ENCODE measurements around the gene ITGAD. TPM values are rescaled to one million over a fixed set of nuclear protein-coding genes. Genes with fewer than 3 reads are reported as not detected.

The ITGAD gene
- total and polyA plus RNA-seq, 2 of the 13 experiments (the other 11 are each of a cell fraction or from before 2014, with no cell fraction given) = not detected

DNA sequence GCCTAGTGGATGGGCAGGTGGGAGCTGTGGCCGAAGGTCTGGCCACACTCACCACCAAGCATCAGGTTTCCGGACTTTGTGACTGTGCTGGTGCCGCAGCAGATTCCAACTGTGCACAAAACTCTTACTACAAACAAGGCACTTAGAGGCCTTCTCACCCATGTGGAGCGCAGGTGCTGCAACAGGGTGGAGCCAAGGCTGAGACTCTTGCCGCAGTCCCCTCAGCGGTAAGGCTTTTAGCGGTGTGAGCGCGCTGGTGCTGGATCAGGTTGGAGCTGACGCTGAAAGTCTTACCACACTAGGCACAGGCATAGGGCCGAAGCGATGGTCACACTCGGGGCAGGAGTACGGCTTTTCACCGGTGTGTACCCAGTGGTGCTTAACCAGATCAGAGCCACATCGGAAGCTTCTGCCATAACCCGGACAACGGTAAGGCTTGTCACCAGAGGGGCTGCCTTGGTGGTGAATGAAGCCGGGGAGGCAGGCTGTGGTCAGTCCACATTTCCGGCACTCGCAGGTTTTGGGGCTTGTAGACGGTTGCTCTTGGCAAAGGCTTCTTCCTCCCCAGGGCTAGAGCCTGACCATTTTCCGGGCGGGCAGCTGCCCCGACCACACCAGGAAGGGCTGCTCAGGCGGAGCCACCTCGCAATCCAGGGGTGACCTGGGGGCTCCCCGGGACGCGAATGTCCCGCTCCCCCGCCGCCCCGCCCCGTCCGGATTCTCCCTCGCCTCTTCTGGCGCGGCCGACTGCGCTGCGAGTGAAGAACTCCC is 65.1 kb downstream of the ITGAD start (continued):
- TF ChIP-seq, protein P1, sequence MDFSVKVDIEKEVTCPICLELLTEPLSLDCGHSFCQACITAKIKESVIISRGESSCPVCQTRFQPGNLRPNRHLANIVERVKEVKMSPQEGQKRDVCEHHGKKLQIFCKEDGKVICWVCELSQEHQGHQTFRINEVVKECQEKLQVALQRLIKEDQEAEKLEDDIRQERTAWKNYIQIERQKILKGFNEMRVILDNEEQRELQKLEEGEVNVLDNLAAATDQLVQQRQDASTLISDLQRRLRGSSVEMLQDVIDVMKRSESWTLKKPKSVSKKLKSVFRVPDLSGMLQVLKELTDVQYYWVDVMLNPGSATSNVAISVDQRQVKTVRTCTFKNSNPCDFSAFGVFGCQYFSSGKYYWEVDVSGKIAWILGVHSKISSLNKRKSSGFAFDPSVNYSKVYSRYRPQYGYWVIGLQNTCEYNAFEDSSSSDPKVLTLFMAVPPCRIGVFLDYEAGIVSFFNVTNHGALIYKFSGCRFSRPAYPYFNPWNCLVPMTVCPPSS (IDR thresholded peaks at IDR 0.05) = no peak
- TF ChIP-seq, protein P2, sequence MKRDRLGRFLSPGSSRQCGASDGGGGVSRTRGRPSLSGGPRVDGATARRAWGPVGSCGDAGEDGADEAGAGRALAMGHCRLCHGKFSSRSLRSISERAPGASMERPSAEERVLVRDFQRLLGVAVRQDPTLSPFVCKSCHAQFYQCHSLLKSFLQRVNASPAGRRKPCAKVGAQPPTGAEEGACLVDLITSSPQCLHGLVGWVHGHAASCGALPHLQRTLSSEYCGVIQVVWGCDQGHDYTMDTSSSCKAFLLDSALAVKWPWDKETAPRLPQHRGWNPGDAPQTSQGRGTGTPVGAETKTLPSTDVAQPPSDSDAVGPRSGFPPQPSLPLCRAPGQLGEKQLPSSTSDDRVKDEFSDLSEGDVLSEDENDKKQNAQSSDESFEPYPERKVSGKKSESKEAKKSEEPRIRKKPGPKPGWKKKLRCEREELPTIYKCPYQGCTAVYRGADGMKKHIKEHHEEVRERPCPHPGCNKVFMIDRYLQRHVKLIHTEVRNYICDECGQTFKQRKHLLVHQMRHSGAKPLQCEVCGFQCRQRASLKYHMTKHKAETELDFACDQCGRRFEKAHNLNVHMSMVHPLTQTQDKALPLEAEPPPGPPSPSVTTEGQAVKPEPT (CRISPR knock-in tag; IDR thresholded peaks at IDR 0.05; ENCODE audit: low read depth) = peak; percentile 79
- TF ChIP-seq ZNF75D (CRISPR knock-in tag; IDR thresholded peaks at IDR 0.05; ENCODE audit: borderline replicate concordance) (no peak), ZSCAN21 (CRISPR knock-in tag; IDR thresholded peaks at IDR 0.05; ENCODE audit: borderline replicate concordance) (peak; percentile 95), ZNF781 (CRISPR knock-in tag; IDR thresholded peaks at IDR 0.05; ENCODE audit: borderline replicate concordance, not compliant biosample characterization) (peak; percentile 77), SRSF9 (IDR thresholded peaks at IDR 0.05; ENCODE audit: borderline replicate concordance, insufficient read depth, low read depth, low read length, poor library complexity, severe bottlenecking) (no peak), CCAR2 (optimal IDR thresholded peaks at IDR 0.05; ENCODE audit: low read depth, low read length) (peak; percentile 19), SRSF4 (IDR thresholded peaks at IDR 0.05; ENCODE audit: low read depth, low read length, poor library complexity, severe bottlenecking) (no peak), ZNF44 (CRISPR knock-in tag; IDR thresholded peaks at IDR 0.05) (peak; percentile 97; the same call in 1 of the 2 replicates), TRIM24 (CRISPR knock-in tag; IDR thresholded peaks at IDR 0.05) (0 out of 2 replicates have a peak, but pooled peaks have one; percentile 60), PHF5A (CRISPR knock-in tag; IDR thresholded peaks at IDR 0.05; ENCODE audit: low read depth, unreplicated experiment) (peak; percentile 80), ETV6 (CRISPR knock-in tag; conservative IDR thresholded peaks at IDR 0.05) (0 out of 2 replicates have a peak, but pooled peaks have one; percentile 35), JDP2 (CRISPR knock-in tag; IDR thresholded peaks at IDR 0.05; ENCODE audit: borderline replicate concordance) (no peak), RCOR2 (CRISPR knock-in tag; IDR thresholded peaks at IDR 0.05) (no peak), SP1 (IDR thresholded peaks at IDR 0.05) (no peak), SP1 (CRISPR knock-in tag; IDR thresholded peaks at IDR 0.05) (peak; percentile 78), ZNF101 (CRISPR knock-in tag; IDR thresholded peaks at IDR 0.05; ENCODE audit: borderline replicate concordance, low read depth) (no peak)
- TF ChIP-seq, protein P3, sequence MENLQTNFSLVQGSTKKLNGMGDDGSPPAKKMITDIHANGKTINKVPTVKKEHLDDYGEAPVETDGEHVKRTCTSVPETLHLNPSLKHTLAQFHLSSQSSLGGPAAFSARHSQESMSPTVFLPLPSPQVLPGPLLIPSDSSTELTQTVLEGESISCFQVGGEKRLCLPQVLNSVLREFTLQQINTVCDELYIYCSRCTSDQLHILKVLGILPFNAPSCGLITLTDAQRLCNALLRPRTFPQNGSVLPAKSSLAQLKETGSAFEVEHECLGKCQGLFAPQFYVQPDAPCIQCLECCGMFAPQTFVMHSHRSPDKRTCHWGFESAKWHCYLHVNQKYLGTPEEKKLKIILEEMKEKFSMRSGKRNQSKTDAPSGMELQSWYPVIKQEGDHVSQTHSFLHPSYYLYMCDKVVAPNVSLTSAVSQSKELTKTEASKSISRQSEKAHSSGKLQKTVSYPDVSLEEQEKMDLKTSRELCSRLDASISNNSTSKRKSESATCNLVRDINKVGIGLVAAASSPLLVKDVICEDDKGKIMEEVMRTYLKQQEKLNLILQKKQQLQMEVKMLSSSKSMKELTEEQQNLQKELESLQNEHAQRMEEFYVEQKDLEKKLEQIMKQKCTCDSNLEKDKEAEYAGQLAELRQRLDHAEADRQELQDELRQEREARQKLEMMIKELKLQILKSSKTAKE (CRISPR knock-in tag; IDR thresholded peaks at IDR 0.05; ENCODE audit: borderline replicate concordance) = no peak; the same call in 1 of the 2 replicates
- TF ChIP-seq, protein P4, sequence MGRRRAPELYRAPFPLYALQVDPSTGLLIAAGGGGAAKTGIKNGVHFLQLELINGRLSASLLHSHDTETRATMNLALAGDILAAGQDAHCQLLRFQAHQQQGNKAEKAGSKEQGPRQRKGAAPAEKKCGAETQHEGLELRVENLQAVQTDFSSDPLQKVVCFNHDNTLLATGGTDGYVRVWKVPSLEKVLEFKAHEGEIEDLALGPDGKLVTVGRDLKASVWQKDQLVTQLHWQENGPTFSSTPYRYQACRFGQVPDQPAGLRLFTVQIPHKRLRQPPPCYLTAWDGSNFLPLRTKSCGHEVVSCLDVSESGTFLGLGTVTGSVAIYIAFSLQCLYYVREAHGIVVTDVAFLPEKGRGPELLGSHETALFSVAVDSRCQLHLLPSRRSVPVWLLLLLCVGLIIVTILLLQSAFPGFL (CRISPR knock-in tag; IDR thresholded peaks at IDR 0.05) = no peak; the same call in 1 of the 2 replicates
- TF ChIP-seq, protein P5, sequence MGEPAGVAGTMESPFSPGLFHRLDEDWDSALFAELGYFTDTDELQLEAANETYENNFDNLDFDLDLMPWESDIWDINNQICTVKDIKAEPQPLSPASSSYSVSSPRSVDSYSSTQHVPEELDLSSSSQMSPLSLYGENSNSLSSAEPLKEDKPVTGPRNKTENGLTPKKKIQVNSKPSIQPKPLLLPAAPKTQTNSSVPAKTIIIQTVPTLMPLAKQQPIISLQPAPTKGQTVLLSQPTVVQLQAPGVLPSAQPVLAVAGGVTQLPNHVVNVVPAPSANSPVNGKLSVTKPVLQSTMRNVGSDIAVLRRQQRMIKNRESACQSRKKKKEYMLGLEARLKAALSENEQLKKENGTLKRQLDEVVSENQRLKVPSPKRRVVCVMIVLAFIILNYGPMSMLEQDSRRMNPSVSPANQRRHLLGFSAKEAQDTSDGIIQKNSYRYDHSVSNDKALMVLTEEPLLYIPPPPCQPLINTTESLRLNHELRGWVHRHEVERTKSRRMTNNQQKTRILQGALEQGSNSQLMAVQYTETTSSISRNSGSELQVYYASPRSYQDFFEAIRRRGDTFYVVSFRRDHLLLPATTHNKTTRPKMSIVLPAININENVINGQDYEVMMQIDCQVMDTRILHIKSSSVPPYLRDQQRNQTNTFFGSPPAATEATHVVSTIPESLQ (CRISPR knock-in tag; conservative IDR thresholded peaks at IDR 0.05) = no peak

Data from HepG2 (cell line).